HepG2 (cell line): ENCODE results near the gene NR2F6. TPM values are rescaled to one million over a fixed set of nuclear protein-coding genes. Genes with fewer than 3 reads are reported as not detected.

Experiments used
- ATAC-seq: fragments of 200-7000 bp; cut with Tn5 transposase; 3 replicates; pipeline ENCODE4 v1.9.1; 2020; ENCODE audit warnings: mild to moderate bottlenecking, moderate library complexity
- BruUV-seq: library from RNA; stranded (reverse); fragments of 400-500 nt; replicated peaks from 2 replicates; lab custom pipeline; 2021; lab: Mats Ljungman, UMichigan
- CTCF ChIA-PET: fragments of 300-600 bp; formaldehyde crosslinking; extraction: SDS; loops from one replicate; lab custom pipeline; 2021; ENCODE audit warnings: low total read pairs, inconsistent platforms, low intra/inter-chr PET ratio; lab: Yijun Ruan, JAX
- POLR2A ChIA-PET: fragments of 350-600 bp; sonication (Branson Sonifier 250); formaldehyde crosslinking; loops from one replicate; lab custom pipeline; 2020; ENCODE audit warnings: antibody characterized with exemption, inconsistent platforms; lab: Yijun Ruan, JAX
- DNase-seq: peaks from one replicate; pipeline ENCODE4 v3.0.0-alpha.2; 2015; ENCODE audit warnings: low spot score
- FAIRE-seq: peaks from 3 replicates; lab custom pipeline; 2011; peaks lifted over from hg19 to GRCh38; lab: Jason Lieb, UNC
- H2AFZ ChIP-seq: one replicate; pipeline ENCODE4 v1.6.1; 2011; ENCODE audit warnings: low read length, inconsistent platforms
- H3K27ac ChIP-seq: fragments of 300-600 bp; 3 replicates; pipeline ENCODE4 v1.8.0; 2011; ENCODE audit warnings: mixed run types, mild to moderate bottlenecking, mixed read lengths, low read length, inconsistent platforms; ENCODE audit not compliant: insufficient read depth; ENCODE audit errors: extremely low read length
- H3K27me3 ChIP-seq, 2 experiments: fragments of 200-600 bp in 1 of 2; 2 replicates in 1 of 2; 3 replicates in 1 of 2; pipeline versions ENCODE4 v1.6.0 to v1.8.0; 2011; ENCODE audit warnings: low read length in 2 of 2, mild to moderate bottlenecking in 2 of 2, moderate library complexity in 2 of 2, inconsistent platforms in 1 of 2; ENCODE audit not compliant: insufficient read depth in 2 of 2, control insufficient read depth in 1 of 2
- H3K36me3 ChIP-seq, 2 experiments: fragments of 200-600 bp in 1 of 2; replicated peaks in 1 of 2; 2 replicates in 1 of 2; 3 replicates in 1 of 2; pipeline versions ENCODE4 v1.5.1 to v1.8.0; 2011; ENCODE audit warnings: low read length in 2 of 2, inconsistent platforms in 1 of 2; ENCODE audit not compliant: insufficient read depth in 2 of 2, control insufficient read depth in 1 of 2
- H3K4me1 ChIP-seq: 2 replicates; pipeline ENCODE4 v1.5.1; 2012; ENCODE audit warnings: low read length, inconsistent platforms; ENCODE audit not compliant: insufficient read depth
- H3K4me2 ChIP-seq: 2 replicates; pipeline ENCODE4 v1.6.0; 2011; ENCODE audit warnings: low read depth, low read length, inconsistent platforms
- H3K4me3 ChIP-seq, 3 experiments: fragments of 200-600 bp in 1 of 3; sonication (generic), shearing (Covaris generic) in 1 of 3; replicated peaks in 1 of 3; 2 replicates each; pipeline ENCODE4 v1.5.1; 2011 to 2016; ENCODE audit warnings: low read length in 3 of 3, inconsistent platforms in 2 of 3, low read depth in 2 of 3, mild to moderate bottlenecking in 2 of 3, control low read depth in 1 of 3, mixed read lengths in 1 of 3; ENCODE audit not compliant: insufficient read depth in 1 of 3
- H3K79me2 ChIP-seq: one replicate; pipeline ENCODE4 v1.6.1; 2011; ENCODE audit warnings: low read length, inconsistent platforms; ENCODE audit not compliant: insufficient read depth
- H3K9ac ChIP-seq: 2 replicates; pipeline ENCODE4 v1.6.0; 2011; ENCODE audit warnings: mild to moderate bottlenecking, low read depth, low read length, inconsistent platforms; ENCODE audit not compliant: insufficient read depth
- H3K9me3 ChIP-seq: 2 replicates; pipeline ENCODE4 v1.5.1; 2012; ENCODE audit warnings: mild to moderate bottlenecking, low read length
- H4K20me1 ChIP-seq: 2 replicates; pipeline ENCODE4 v1.6.0; 2011; ENCODE audit warnings: inconsistent platforms, mild to moderate bottlenecking, low read length, moderate library complexity; ENCODE audit not compliant: insufficient read depth
- MED1 ChIP-seq: sonication (generic); formaldehyde crosslinking; IDR thresholded peaks from 2 replicates; pipeline ENCODE4 v1.4.0; 2020; ENCODE audit warnings: missing genetic modification reagents
- PHF21A ChIP-seq: sonication (generic); formaldehyde crosslinking; IDR thresholded peaks from 2 replicates; pipeline ENCODE4 v1.5.0; 2020; ENCODE audit warnings: mild to moderate bottlenecking, missing genetic modification reagents
- TFDP1 ChIP-seq: IDR thresholded peaks from 2 replicates; pipeline ENCODE4 v1.6.1; 2016; ENCODE audit warnings: missing compliant biosample characterization, missing genetic modification reagents, borderline replicate concordance
- ZNF362 ChIP-seq: sonication (generic); formaldehyde crosslinking; IDR thresholded peaks from 2 replicates; pipeline ENCODE4 v1.4.0; 2020; ENCODE audit warnings: missing genetic modification reagents, mild to moderate bottlenecking, borderline replicate concordance
- ZNF557 ChIP-seq: sonication (generic); formaldehyde crosslinking; IDR thresholded peaks from 2 replicates; pipeline ENCODE4 v1.4.0; 2020; ENCODE audit warnings: missing genetic modification reagents
- WGBS: methylation state at CpG from one replicate; pipeline ENCODE4 v1.1.6; 2017; ENCODE audit warnings: low lambda C conversion rate; 5-methylcytosine and 5-hydroxymethylcytosine counted together
- in situ Hi-C: cut with HindIII; loops from 2 replicates; pipeline ENCODE4 v1.10.0; 2017; ENCODE audit warnings: low pct_unique_long_range_greater_than_20kb; ENCODE audit not compliant: extremely low pct_ligation_motif_present
- intact Hi-C: fragments of 100-400 bp; cut with micrococcal nuclease; formaldehyde crosslinking; loops from one replicate; pipeline ENCODE4 v1.10.0; 2022; ENCODE audit not compliant: unreplicated experiment
- polyA plus RNA-seq, 8 experiments: library from polyadenylated mRNA; depleted of rRNA in 3 of 8; stranded (reverse) in 7 of 8; unstranded in 1 of 8; fragments of >200 nt; fragmentation: Illumina TruSeq in 4 of 8; extraction: Trizol in 4 of 8; gene quantifications; 2 replicates each; pipeline versions ENCODE4 v1.2.1 to v1.2.3, GENCODE V29; 2011 to 2016; ENCODE audit warnings: low read depth in 4 of 8, missing spikeins in 1 of 8, mixed read lengths in 1 of 8; ENCODE audit not compliant: insufficient read depth in 1 of 8
- total RNA-seq, 5 experiments: library from RNA; depleted of rRNA; stranded (reverse); fragments of >200 nt; fragmentation: Illumina TruSeq; extraction: Trizol; gene quantifications; 2 replicates each; pipeline ENCODE4 v1.2.3, GENCODE V29; 2016; ENCODE audit warnings: low read depth in 1 of 5

Gene NR2F6
- total and polyA plus RNA-seq, 2 of the 13 experiments (the other 11 are each of a cell fraction or from before 2014, with no cell fraction given), result 30.9 to 72.4 TPM

- TF ChIP-seq TFDP1, result no peak
- no peak for TF ChIP-seq ZNF557 (CRISPR knock-in tag)
These were observed 41.0 kb upstream of the NR2F6 start (continued) for GRCh38 chr19:17286752-17287151.

GRCh38 chr19:17286263-17286662 is 40.5 kb upstream of the NR2F6 start:
- H3K4me3 ChIP-seq, result no peak overlapping the region
- H4K20me1 ChIP-seq, result no peaks in the 10 kb centered on the region
- no peaks in the 10 kb centered on the region for H3K79me2 ChIP-seq
- TF ChIP-seq PHF21A (CRISPR knock-in tag) (no peak), MED1 (CRISPR knock-in tag) (no peak), ZNF362 (CRISPR knock-in tag) (no peak)
- TF ChIP-seq, all 625 proteins: peak for 0
- no TSS peak for BruUV-seq
- no peak overlapping the region for H3K27ac ChIP-seq
- ChIA-PET POLR2A (interaction anchor here (1.4 kb wide), 1 partner anchor 19 kb away, joined by 4 read pairs; the partner anchor contains the start of gene BABAM1), CTCF (no interaction called here)
- no peak overlapping the region for H2AFZ ChIP-seq
- no peaks in the 10 kb centered on the region for H3K9me3 ChIP-seq
- intact Hi-C loops (no loop called here), in situ Hi-C loops (no loop called here)
- 0 out of 2 replicates have a peak, but pooled peaks cover 6% of the 10 kb centered on the region for H3K4me1 ChIP-seq
- H3K36me3 ChIP-seq, result no peaks in the 10 kb centered on the region
- no peak for ATAC-seq
- H3K27me3 ChIP-seq, result no peaks in the 10 kb centered on the region
- DNase-seq, result no peak
- FAIRE-seq, result no peak
- no peak overlapping the region for H3K9ac ChIP-seq
- H3K4me2 ChIP-seq, result no peak overlapping the region
- 96% methylated on average over 10 of the region's 11 CpGs for WGBS
